Activated naive CD4-positive, alpha-beta T cell treated with anti-CD3 and anti-CD28 coated beads for 36 hours (primary cell): ENCODE results near the gene MTCH1. TPM values are rescaled to one million over a fixed set of nuclear protein-coding genes. Genes with fewer than 3 reads are reported as not detected.

Experiments used
- CTCF ChIA-PET: fragments of 350-600 bp; sonication (Branson Sonifier 250); formaldehyde crosslinking; loops from one replicate; lab custom pipeline; 2021; ENCODE audit warnings: antibody characterized with exemption; lab: Charles Lee
- DNase-seq: peaks from one replicate; pipeline ENCODE4 v3.0.0-alpha.2; 2020
- H3K27ac Mint-ChIP-seq: one replicate; pipeline ENCODE4 v1.8.0; 2021; ENCODE audit warnings: mild to moderate bottlenecking, mixed read lengths
- H3K27me3 Mint-ChIP-seq: one replicate; pipeline ENCODE4 v1.8.0; 2021; ENCODE audit warnings: low read depth, mixed read lengths
- H3K36me3 Mint-ChIP-seq: one replicate; pipeline ENCODE4 v1.8.0; 2021; ENCODE audit warnings: low read depth, mixed read lengths
- H3K4me1 Mint-ChIP-seq: one replicate; pipeline ENCODE4 v1.8.0; 2021; ENCODE audit warnings: low read depth, mixed read lengths
- H3K4me3 Mint-ChIP-seq: one replicate; pipeline ENCODE4 v1.8.0; 2021; ENCODE audit warnings: mild to moderate bottlenecking, moderate library complexity, mixed read lengths
- H3K9me3 Mint-ChIP-seq: one replicate; pipeline ENCODE4 v1.8.0; 2021; ENCODE audit warnings: mixed read lengths
- intact Hi-C: fragments of 100-400 bp; cut with micrococcal nuclease; formaldehyde crosslinking; loops from one replicate; pipeline ENCODE4 v1.15.1; 2023
- total RNA-seq, 2 experiments: library from RNA; stranded (reverse); gene quantifications; one replicate each; pipeline ENCODE4 v1.2.3, GENCODE V29; 2021

MTCH1 gene, protein sequence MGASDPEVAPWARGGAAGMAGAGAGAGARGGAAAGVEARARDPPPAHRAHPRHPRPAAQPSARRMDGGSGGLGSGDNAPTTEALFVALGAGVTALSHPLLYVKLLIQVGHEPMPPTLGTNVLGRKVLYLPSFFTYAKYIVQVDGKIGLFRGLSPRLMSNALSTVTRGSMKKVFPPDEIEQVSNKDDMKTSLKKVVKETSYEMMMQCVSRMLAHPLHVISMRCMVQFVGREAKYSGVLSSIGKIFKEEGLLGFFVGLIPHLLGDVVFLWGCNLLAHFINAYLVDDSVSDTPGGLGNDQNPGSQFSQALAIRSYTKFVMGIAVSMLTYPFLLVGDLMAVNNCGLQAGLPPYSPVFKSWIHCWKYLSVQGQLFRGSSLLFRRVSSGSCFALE
- 100 to 1,000 TPM in 1 of 2 experiments, 10 to 100 TPM in 1; 97.4 to 101 TPM for total RNA-seq

DNA sequence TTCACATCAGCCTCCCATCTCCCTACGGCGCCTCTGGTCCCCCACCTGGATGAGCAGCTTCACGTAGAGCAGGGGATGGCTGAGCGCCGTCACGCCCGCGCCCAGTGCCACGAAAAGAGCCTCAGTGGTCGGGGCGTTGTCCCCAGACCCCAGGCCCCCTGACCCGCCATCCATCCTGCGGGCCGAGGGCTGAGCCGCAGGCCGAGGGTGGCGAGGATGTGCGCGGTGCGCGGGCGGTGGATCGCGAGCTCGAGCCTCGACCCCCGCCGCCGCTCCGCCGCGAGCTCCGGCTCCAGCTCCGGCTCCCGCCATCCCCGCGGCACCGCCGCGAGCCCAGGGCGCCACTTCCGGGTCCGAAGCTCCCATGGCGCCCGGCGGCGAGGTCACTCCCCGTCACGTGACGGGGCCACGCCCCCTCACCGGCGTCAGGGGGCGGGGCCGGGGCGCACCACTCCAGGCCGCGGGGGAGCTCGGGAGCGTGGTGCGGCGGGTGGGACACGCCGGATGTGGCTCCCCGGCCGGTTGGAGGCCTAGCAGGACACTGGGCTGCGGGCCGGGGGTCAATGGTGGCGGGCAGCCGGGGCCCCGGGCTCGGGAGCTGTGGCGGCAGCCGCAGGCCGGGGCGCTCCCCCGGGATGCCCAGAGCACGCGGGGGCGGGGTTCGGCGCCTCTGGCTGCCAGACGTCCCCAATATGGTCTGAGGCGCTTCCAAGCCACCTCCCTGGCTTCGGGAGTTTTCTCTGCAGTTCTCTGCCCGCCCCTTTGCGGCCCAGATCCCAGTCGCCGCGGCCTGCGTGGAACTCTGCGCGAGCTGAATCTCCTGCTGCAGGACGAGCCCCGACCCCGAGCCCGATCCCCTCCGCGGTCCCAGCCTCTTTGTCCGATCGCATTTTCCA lies at the start of gene MTCH1:
MTCH1 (minus strand) TSS at position 389 of the 896 bp plus-strand sequence; CDS start at position 366, 23 bp downstream.
- CTCF ChIA-PET: interaction anchor here (1.0 to 2.5 kb wide), 3 partner anchors 32 to 101 kb away, joined by 3 to 13 read pairs (median 6); no protein-coding TSS in a partner anchor
- H3K27me3 Mint-ChIP-seq: no peaks in the 10 kb centered on the region
- peak within 1 kb of the TSS; percentile 97 for H3K4me3 Mint-ChIP-seq
- peaks cover 4% of the 10 kb centered on the region for H3K36me3 Mint-ChIP-seq
- DNase-seq: peak; percentile 85
- peak within 1 kb of the TSS; percentile 91 for H3K27ac Mint-ChIP-seq
- intact Hi-C loops: loop anchor here (1.0 to 2.0 kb wide), 3 partner anchors 32 to 101 kb away; partner anchors contain the start of gene C6orf89
- peaks cover 19% of the 10 kb centered on the region for H3K4me1 Mint-ChIP-seq
- H3K9me3 Mint-ChIP-seq: no peaks in the 10 kb centered on the region

- peak; percentile 54 for DNase-seq
- Mint-ChIP-seq H3K4me1 (peaks cover 38% of the 10 kb centered on the region), H3K9me3 (peaks cover 4% of the 10 kb centered on the region), H3K27ac (peak overlapping the region; percentile 85), H3K27me3 (no peaks in the 10 kb centered on the region), H3K4me3 (no peak overlapping the region), H3K36me3 (peaks cover 2% of the 10 kb centered on the region)
- intact Hi-C loops: loop anchor here (1.0 kb wide), 3 partner anchors 13 to 171 kb away; no protein-coding TSS in a partner anchor
- CTCF ChIA-PET: interaction anchor here (1.0 to 23.0 kb wide), 11 partner anchors 11 to 174 kb away, joined by 3 to 704 read pairs (median 6); no protein-coding TSS in a partner anchor
These were observed 48.1 kb upstream of the MTCH1 start for GRCh38 chr6:37033819-37034795.

GRCh38 chr6:37033255-37033654 lies 47.3 kb upstream of the MTCH1 start:
- peaks cover 2% of the 10 kb centered on the region for H3K36me3 Mint-ChIP-seq
- peak; percentile 76 for DNase-seq
- CTCF ChIA-PET: interaction anchor here (1.1 to 23.0 kb wide), 9 partner anchors 10 to 175 kb away, joined by 3 to 704 read pairs (median 8); no protein-coding TSS in a partner anchor
- H3K4me1 Mint-ChIP-seq: peaks cover 36% of the 10 kb centered on the region
- H3K9me3 Mint-ChIP-seq: peaks cover 4% of the 10 kb centered on the region
- intact Hi-C loops: loop anchor here (1.0 kb wide), 1 partner anchor 172 kb away; no protein-coding TSS in a partner anchor
- H3K27me3 Mint-ChIP-seq: no peaks in the 10 kb centered on the region
- peak overlapping the region; percentile 21 for H3K4me3 Mint-ChIP-seq
- H3K27ac Mint-ChIP-seq: peak overlapping the region; percentile 85

- no peaks in the 10 kb centered on the region for H3K27me3 Mint-ChIP-seq
- DNase-seq: no peak
- no peak overlapping the region for H3K4me3 Mint-ChIP-seq
- CTCF ChIA-PET: interaction anchor here (1.2 to 23.0 kb wide), 5 partner anchors 10 to 176 kb away, joined by 8 to 704 read pairs (median 161); partner anchors contain the start of gene PIM1
- intact Hi-C loops: no loop called here
- peaks cover 2% of the 10 kb centered on the region for H3K36me3 Mint-ChIP-seq
- peak overlapping the region; percentile 72 for H3K27ac Mint-ChIP-seq
- H3K4me1 Mint-ChIP-seq: peaks cover 36% of the 10 kb centered on the region
- peaks cover 4% of the 10 kb centered on the region for H3K9me3 Mint-ChIP-seq
These were observed 46.2 kb upstream of the MTCH1 start for GRCh38 chr6:37032239-37032638.

- H3K4me1 Mint-ChIP-seq: peaks cover 41% of the 10 kb centered on the region
- H3K9me3 Mint-ChIP-seq: peaks cover 4% of the 10 kb centered on the region
- H3K27me3 Mint-ChIP-seq: no peaks in the 10 kb centered on the region
- no peak overlapping the region for H3K27ac Mint-ChIP-seq
- DNase-seq: no peak
- H3K4me3 Mint-ChIP-seq: no peak overlapping the region
- CTCF ChIA-PET: interaction anchor here (1.0 to 23.0 kb wide), 8 partner anchors 9 to 178 kb away, joined by 5 to 704 read pairs (median 27); partner anchors contain the start of gene PIM1
- intact Hi-C loops: no loop called here
- peaks cover 2% of the 10 kb centered on the region for H3K36me3 Mint-ChIP-seq
These were observed 44.6 kb upstream of the MTCH1 start for GRCh38 chr6:37030599-37030998.

- peaks cover 4% of the 10 kb centered on the region for H3K9me3 Mint-ChIP-seq
- peaks cover 2% of the 10 kb centered on the region for H3K36me3 Mint-ChIP-seq
- CTCF ChIA-PET: interaction anchor here (0.6 to 23.0 kb wide), 19 partner anchors 8 to 283 kb away, joined by 3 to 704 read pairs (median 6); partner anchors contain the start of gene PIM1
- H3K27ac Mint-ChIP-seq: peak overlapping the region; percentile 26
- H3K4me3 Mint-ChIP-seq: no peak overlapping the region
- peaks cover 46% of the 10 kb centered on the region for H3K4me1 Mint-ChIP-seq
- DNase-seq: peak; percentile 67
- H3K27me3 Mint-ChIP-seq: no peaks in the 10 kb centered on the region
- intact Hi-C loops: loop anchor here (1.0 kb wide), 2 partner anchors 143 to 181 kb away; no protein-coding TSS in a partner anchor
These were observed 43.4 kb upstream of the MTCH1 start for GRCh38 chr6:37029249-37029971.

GRCh38 chr6:37027811-37028469 lies 41.9 kb upstream of the MTCH1 start:
- Mint-ChIP-seq H3K36me3 (peaks cover 2% of the 10 kb centered on the region), H3K4me1 (peaks cover 45% of the 10 kb centered on the region), H3K27ac (no peak overlapping the region), H3K9me3 (peaks cover 4% of the 10 kb centered on the region), H3K27me3 (no peaks in the 10 kb centered on the region), H3K4me3 (no peak overlapping the region)
- intact Hi-C loops: no loop called here
- no peak for DNase-seq
- CTCF ChIA-PET: interaction anchor here (0.6 to 23.0 kb wide), 9 partner anchors 9 to 181 kb away, joined by 4 to 704 read pairs (median 13); partner anchors contain the start of genes C6orf89 and PIM1

- peaks cover 4% of the 10 kb centered on the region for H3K9me3 Mint-ChIP-seq
These were observed 41.2 kb upstream of the MTCH1 start for GRCh38 chr6:37027036-37027720.

DNA sequence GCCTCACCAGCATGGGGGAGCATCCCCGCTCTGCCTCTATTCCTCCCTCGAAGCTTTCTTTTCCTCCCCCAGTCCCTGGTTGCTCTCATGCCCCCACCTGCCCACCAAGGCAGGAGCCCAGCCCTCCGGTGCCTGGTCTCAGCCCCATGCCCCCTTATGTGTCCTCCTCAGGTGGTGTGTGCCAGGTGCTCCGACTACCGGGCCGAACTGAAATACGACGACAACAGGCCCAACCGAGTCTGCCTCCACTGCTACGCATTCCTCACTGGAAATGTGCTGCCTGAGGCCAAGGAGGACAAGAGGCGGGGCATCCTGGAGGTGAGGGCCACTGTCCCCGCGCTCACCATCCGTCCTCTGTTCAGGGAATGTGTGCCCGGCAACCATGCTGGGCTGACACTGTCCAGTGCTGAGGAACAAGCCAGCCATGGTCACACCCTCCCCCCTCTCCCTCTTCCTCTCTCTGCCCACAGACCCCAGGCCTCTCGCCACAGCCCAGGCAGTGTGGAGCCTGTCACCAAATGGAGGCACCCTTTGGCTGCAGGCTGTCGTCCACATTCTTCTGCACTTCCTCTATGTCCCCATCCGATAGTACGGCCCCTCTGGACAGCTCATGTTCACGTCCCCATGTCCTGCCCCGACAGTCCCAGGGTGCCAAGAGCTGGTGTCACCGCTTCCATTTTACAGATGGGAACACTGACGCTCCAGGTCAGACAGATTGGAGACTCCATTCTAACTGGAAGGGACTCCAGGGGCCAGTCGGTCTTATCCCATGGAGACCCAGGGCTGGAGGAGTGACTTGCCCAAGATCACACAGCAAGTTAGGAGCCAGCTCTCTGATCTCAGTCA lies 39.8 kb upstream of the MTCH1 start:
- Mint-ChIP-seq H3K27ac (peak overlapping the region; percentile 73), H3K27me3 (no peaks in the 10 kb centered on the region), H3K4me3 (no peak overlapping the region), H3K9me3 (peaks cover 4% of the 10 kb centered on the region), H3K36me3 (peaks cover 2% of the 10 kb centered on the region), H3K4me1 (peaks cover 53% of the 10 kb centered on the region)
- no peak for DNase-seq
- intact Hi-C loops: no loop called here
- CTCF ChIA-PET: interaction anchor here (1.2 to 23.0 kb wide), 4 partner anchors 23 to 183 kb away, joined by 6 to 704 read pairs (median 213); partner anchors contain the start of gene PIM1

More at GRCh38 chr6:37027036-37027720, 41.2 kb upstream of the MTCH1 start:
- DNase-seq: no peak
- Mint-ChIP-seq H3K27me3 (no peaks in the 10 kb centered on the region), H3K36me3 (peaks cover 2% of the 10 kb centered on the region), H3K4me1 (peaks cover 47% of the 10 kb centered on the region), H3K27ac (no peak overlapping the region), H3K4me3 (no peak overlapping the region)
- intact Hi-C loops: no loop called here
- CTCF ChIA-PET: interaction anchor here (0.5 to 23.0 kb wide), 8 partner anchors 12 to 181 kb away, joined by 4 to 704 read pairs (median 11); partner anchors contain the start of genes C6orf89 and PIM1
